Vagina (tissue), 2 donors: ENCODE data around the gene RAD17.

Experiments
- POLR2A ChIP-seq, 2 donors: fragments of 450-650 bp; IDR thresholded peaks; one replicate each; pipeline ENCODE4 v1.6.1; 2017; ENCODE audit warnings: antibody characterized with exemption in 2 of 2, mild to moderate bottlenecking in 2 of 2, moderate library complexity in 2 of 2
- POLR2AphosphoS5 ChIP-seq, 2 donors: sonication (generic); formaldehyde crosslinking; IDR thresholded peaks; one replicate each; pipeline ENCODE4 v1.9.0; 2017; ENCODE audit warnings: antibody characterized with exemption in 2 of 2, mild to moderate bottlenecking in 2 of 2, low read depth in 1 of 2; ENCODE audit not compliant: insufficient read depth in 1 of 2
- TF ChIP-seq, protein P1 (sequence below), 3 experiments: fragments of 450-650 bp in 2 of 3; fragments of 200-600 bp in 1 of 3; sonication (generic) in 1 of 3; IDR thresholded peaks; one replicate each; pipeline ENCODE4 v1.5.1; 2017 to 2019; ENCODE audit warnings: antibody characterized with exemption in 3 of 3, mild to moderate bottlenecking in 2 of 3, moderate library complexity in 2 of 3

- no peak for TF ChIP-seq POLR2A (IDR thresholded peaks at IDR 0.05)
- TF ChIP-seq, protein P1, sequence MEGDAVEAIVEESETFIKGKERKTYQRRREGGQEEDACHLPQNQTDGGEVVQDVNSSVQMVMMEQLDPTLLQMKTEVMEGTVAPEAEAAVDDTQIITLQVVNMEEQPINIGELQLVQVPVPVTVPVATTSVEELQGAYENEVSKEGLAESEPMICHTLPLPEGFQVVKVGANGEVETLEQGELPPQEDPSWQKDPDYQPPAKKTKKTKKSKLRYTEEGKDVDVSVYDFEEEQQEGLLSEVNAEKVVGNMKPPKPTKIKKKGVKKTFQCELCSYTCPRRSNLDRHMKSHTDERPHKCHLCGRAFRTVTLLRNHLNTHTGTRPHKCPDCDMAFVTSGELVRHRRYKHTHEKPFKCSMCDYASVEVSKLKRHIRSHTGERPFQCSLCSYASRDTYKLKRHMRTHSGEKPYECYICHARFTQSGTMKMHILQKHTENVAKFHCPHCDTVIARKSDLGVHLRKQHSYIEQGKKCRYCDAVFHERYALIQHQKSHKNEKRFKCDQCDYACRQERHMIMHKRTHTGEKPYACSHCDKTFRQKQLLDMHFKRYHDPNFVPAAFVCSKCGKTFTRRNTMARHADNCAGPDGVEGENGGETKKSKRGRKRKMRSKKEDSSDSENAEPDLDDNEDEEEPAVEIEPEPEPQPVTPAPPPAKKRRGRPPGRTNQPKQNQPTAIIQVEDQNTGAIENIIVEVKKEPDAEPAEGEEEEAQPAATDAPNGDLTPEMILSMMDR (IDR thresholded peaks at IDR 0.05), result no peak
- TF ChIP-seq POLR2AphosphoS5 (IDR thresholded peaks at IDR 0.05; ENCODE audit: insufficient read depth in 1 of 2, low read depth in 1 of 2), result no peak
These were observed 28.0 kb upstream of the RAD17 start for GRCh38 chr5:69341520-69342161.
